WTC11 (cell line): ENCODE data around the gene CDC5L. TPM values are rescaled to one million over a fixed set of nuclear protein-coding genes. Genes with fewer than 3 reads are reported as not detected.

ENCODE experiments used
- CDX4 ChIP-seq: fragments of 250-450 bp; sonication (Bioruptor Pico); IDR thresholded peaks from 2 replicates; pipeline ENCODE4 v1.9.0; 2021; ENCODE audit warnings: moderate library complexity, mild to moderate bottlenecking, inconsistent platforms, borderline replicate concordance
- CREM ChIP-seq: sonication (generic); formaldehyde crosslinking; IDR thresholded peaks from 2 replicates; pipeline ENCODE4 v1.8.1; 2022; ENCODE audit warnings: mild to moderate bottlenecking, missing genetic modification reagents, moderate library complexity
- E2F1 ChIP-seq: sonication (generic); formaldehyde crosslinking; IDR thresholded peaks from 2 replicates; pipeline ENCODE4 v1.8.0; 2022; ENCODE audit warnings: mild to moderate bottlenecking, missing genetic modification reagents
- E2F4 ChIP-seq: sonication (generic); formaldehyde crosslinking; IDR thresholded peaks from 2 replicates; pipeline ENCODE4 v1.8.1; 2022; ENCODE audit warnings: low read depth, mild to moderate bottlenecking, moderate library complexity, missing genetic modification reagents, borderline replicate concordance
- E2F5 ChIP-seq: sonication (generic); formaldehyde crosslinking; IDR thresholded peaks from 2 replicates; pipeline ENCODE4 v1.8.1; 2022; ENCODE audit warnings: mild to moderate bottlenecking, moderate library complexity, missing genetic modification reagents
- ESRRA ChIP-seq: sonication (generic); formaldehyde crosslinking; IDR thresholded peaks from 2 replicates; pipeline ENCODE4 v1.8.1; 2022; ENCODE audit warnings: mild to moderate bottlenecking, missing genetic modification reagents, borderline replicate concordance
- FOXP4 ChIP-seq: sonication (generic); formaldehyde crosslinking; IDR thresholded peaks from 2 replicates; pipeline ENCODE4 v1.8.0; 2022; ENCODE audit warnings: mild to moderate bottlenecking, missing genetic modification reagents
- GABPB1 ChIP-seq: sonication (generic); formaldehyde crosslinking; IDR thresholded peaks from 2 replicates; pipeline ENCODE4 v1.8.1; 2023; ENCODE audit warnings: mild to moderate bottlenecking, missing genetic modification reagents
- HMGA2 ChIP-seq: fragments of 250-450 bp; sonication (Bioruptor Pico); IDR thresholded peaks from 2 replicates; pipeline ENCODE4 v1.4.0; 2021; ENCODE audit warnings: mild to moderate bottlenecking, moderate library complexity
- HMGXB4 ChIP-seq: sonication (generic); formaldehyde crosslinking; IDR thresholded peaks from 2 replicates; pipeline ENCODE4 v1.8.1; 2023; ENCODE audit warnings: mild to moderate bottlenecking, moderate library complexity, missing genetic modification reagents
- MAX ChIP-seq: sonication (generic); formaldehyde crosslinking; IDR thresholded peaks from 2 replicates; pipeline ENCODE4 v1.8.0; 2022; ENCODE audit warnings: mild to moderate bottlenecking, missing genetic modification reagents
- NR1H2 ChIP-seq: sonication (generic); formaldehyde crosslinking; IDR thresholded peaks from 2 replicates; pipeline ENCODE4 v1.9.0; 2021; ENCODE audit warnings: mild to moderate bottlenecking, moderate library complexity, missing genetic modification reagents
- SP1 ChIP-seq: sonication (generic); formaldehyde crosslinking; conservative IDR thresholded peaks from 2 replicates; pipeline ENCODE4 v1.8.1; 2022; ENCODE audit warnings: missing genetic modification reagents
- ZNF121 ChIP-seq: sonication (generic); formaldehyde crosslinking; IDR thresholded peaks from 2 replicates; pipeline ENCODE4 v1.8.0; 2023; ENCODE audit warnings: missing genetic modification reagents
- ZNF671 ChIP-seq: fragments of 250-450 bp; sonication (Bioruptor Pico); IDR thresholded peaks from 2 replicates; pipeline ENCODE4 v1.8.0; 2021; ENCODE audit warnings: mild to moderate bottlenecking
- total RNA-seq: library from RNA; stranded (reverse); gene quantifications from 3 replicates; pipeline ENCODE4 v1.2.3, GENCODE V29; 2021
- TF ChIP-seq, protein P1 (sequence below): sonication (generic); formaldehyde crosslinking; IDR thresholded peaks from 2 replicates; pipeline ENCODE4 v1.8.1; 2023; ENCODE audit warnings: mild to moderate bottlenecking, missing genetic modification reagents, moderate library complexity
- TF ChIP-seq, protein P2 (sequence below): fragments of 200-600 bp; IDR thresholded peaks from 2 replicates; pipeline ENCODE4 v1.8.0; 2022; ENCODE audit warnings: antibody characterized with exemption
- TF ChIP-seq, protein P3 (sequence below): fragments of 250-450 bp; sonication (Bioruptor Pico); IDR thresholded peaks from 2 replicates; pipeline ENCODE4 v2.1.2; 2022; ENCODE audit warnings: mild to moderate bottlenecking, moderate library complexity
- TF ChIP-seq, protein P4 (sequence below): sonication (generic); formaldehyde crosslinking; IDR thresholded peaks from 2 replicates; pipeline ENCODE4 v1.8.1; 2023; ENCODE audit warnings: mild to moderate bottlenecking, missing genetic modification reagents, borderline replicate concordance

Gene CDC5L
- total RNA-seq, 1 experiment from 2014 or later = 23.5 TPM

- TF ChIP-seq E2F4 (CRISPR knock-in tag) (peak; percentile 55; the same call in 1 of the 2 replicates), E2F5 (CRISPR knock-in tag) (peak; percentile 93), CDX4 (no peak), ESRRA (no peak), HMGXB4 (CRISPR knock-in tag) (0 out of 2 replicates have a peak, but pooled peaks have one; percentile 46), NR1H2 (no peak), MAX (peak; percentile 79), CREM (CRISPR knock-in tag) (peak; percentile 70), ZNF671 (no peak), ZNF121 (CRISPR knock-in tag) (no peak), SP1 (CRISPR knock-in tag) (0 out of 2 replicates have a peak, but pooled peaks have one; percentile 37), E2F1 (0 out of 2 replicates have a peak, but pooled peaks have one; percentile 17), FOXP4 (CRISPR knock-in tag) (peak; percentile 58; the same call in 1 of the 2 replicates), GABPB1 (CRISPR knock-in tag) (peak; percentile 44; the same call in 1 of the 2 replicates), HMGA2 (no peak)
- TF ChIP-seq, protein P1, sequence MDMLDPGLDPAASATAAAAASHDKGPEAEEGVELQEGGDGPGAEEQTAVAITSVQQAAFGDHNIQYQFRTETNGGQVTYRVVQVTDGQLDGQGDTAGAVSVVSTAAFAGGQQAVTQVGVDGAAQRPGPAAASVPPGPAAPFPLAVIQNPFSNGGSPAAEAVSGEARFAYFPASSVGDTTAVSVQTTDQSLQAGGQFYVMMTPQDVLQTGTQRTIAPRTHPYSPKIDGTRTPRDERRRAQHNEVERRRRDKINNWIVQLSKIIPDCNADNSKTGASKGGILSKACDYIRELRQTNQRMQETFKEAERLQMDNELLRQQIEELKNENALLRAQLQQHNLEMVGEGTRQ (CRISPR knock-in tag) = no peak
- TF ChIP-seq, protein P2, sequence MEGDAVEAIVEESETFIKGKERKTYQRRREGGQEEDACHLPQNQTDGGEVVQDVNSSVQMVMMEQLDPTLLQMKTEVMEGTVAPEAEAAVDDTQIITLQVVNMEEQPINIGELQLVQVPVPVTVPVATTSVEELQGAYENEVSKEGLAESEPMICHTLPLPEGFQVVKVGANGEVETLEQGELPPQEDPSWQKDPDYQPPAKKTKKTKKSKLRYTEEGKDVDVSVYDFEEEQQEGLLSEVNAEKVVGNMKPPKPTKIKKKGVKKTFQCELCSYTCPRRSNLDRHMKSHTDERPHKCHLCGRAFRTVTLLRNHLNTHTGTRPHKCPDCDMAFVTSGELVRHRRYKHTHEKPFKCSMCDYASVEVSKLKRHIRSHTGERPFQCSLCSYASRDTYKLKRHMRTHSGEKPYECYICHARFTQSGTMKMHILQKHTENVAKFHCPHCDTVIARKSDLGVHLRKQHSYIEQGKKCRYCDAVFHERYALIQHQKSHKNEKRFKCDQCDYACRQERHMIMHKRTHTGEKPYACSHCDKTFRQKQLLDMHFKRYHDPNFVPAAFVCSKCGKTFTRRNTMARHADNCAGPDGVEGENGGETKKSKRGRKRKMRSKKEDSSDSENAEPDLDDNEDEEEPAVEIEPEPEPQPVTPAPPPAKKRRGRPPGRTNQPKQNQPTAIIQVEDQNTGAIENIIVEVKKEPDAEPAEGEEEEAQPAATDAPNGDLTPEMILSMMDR = no peak
- TF ChIP-seq, protein P3, sequence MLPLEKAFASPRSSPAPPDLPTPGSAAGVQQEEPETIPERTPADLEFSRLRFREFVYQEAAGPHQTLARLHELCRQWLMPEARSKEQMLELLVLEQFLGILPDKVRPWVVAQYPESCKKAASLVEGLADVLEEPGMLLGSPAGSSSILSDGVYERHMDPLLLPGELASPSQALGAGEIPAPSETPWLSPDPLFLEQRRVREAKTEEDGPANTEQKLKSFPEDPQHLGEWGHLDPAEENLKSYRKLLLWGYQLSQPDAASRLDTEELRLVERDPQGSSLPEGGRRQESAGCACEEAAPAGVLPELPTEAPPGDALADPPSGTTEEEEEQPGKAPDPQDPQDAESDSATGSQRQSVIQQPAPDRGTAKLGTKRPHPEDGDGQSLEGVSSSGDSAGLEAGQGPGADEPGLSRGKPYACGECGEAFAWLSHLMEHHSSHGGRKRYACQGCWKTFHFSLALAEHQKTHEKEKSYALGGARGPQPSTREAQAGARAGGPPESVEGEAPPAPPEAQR = no peak
- TF ChIP-seq, protein P4, sequence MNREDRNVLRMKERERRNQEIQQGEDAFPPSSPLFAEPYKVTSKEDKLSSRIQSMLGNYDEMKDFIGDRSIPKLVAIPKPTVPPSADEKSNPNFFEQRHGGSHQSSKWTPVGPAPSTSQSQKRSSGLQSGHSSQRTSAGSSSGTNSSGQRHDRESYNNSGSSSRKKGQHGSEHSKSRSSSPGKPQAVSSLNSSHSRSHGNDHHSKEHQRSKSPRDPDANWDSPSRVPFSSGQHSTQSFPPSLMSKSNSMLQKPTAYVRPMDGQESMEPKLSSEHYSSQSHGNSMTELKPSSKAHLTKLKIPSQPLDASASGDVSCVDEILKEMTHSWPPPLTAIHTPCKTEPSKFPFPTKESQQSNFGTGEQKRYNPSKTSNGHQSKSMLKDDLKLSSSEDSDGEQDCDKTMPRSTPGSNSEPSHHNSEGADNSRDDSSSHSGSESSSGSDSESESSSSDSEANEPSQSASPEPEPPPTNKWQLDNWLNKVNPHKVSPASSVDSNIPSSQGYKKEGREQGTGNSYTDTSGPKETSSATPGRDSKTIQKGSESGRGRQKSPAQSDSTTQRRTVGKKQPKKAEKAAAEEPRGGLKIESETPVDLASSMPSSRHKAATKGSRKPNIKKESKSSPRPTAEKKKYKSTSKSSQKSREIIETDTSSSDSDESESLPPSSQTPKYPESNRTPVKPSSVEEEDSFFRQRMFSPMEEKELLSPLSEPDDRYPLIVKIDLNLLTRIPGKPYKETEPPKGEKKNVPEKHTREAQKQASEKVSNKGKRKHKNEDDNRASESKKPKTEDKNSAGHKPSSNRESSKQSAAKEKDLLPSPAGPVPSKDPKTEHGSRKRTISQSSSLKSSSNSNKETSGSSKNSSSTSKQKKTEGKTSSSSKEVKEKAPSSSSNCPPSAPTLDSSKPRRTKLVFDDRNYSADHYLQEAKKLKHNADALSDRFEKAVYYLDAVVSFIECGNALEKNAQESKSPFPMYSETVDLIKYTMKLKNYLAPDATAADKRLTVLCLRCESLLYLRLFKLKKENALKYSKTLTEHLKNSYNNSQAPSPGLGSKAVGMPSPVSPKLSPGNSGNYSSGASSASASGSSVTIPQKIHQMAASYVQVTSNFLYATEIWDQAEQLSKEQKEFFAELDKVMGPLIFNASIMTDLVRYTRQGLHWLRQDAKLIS (CRISPR knock-in tag) = no peak
These were observed at the start of gene CDC5L (continued) for GRCh38 chr6:44387346-44388134.
